Nephron progenitor cell (in vitro differentiated cells): ENCODE data around the gene CISD3.

ENCODE experiments used
- DNase-seq: peaks from one replicate; pipeline ENCODE4 v3.0.0; 2021
- H3K27ac Mint-ChIP-seq: 2 replicates; pipeline ENCODE4 v1.8.0; 2021; ENCODE audit warnings: mild to moderate bottlenecking, moderate library complexity, mixed read lengths
- H3K27me3 Mint-ChIP-seq: 2 replicates; pipeline ENCODE4 v1.8.0; 2021; ENCODE audit warnings: mild to moderate bottlenecking, low read depth, mixed read lengths; ENCODE audit not compliant: poor library complexity
- H3K36me3 Mint-ChIP-seq: 2 replicates; pipeline ENCODE4 v1.8.0; 2021; ENCODE audit warnings: low read depth, mixed read lengths
- H3K4me1 Mint-ChIP-seq: 2 replicates; pipeline ENCODE4 v1.8.0; 2021; ENCODE audit warnings: mixed read lengths
- H3K4me3 Mint-ChIP-seq: 2 replicates; pipeline ENCODE4 v1.8.0; 2021; ENCODE audit warnings: mild to moderate bottlenecking, moderate library complexity, mixed read lengths
- H3K9me3 Mint-ChIP-seq: 2 replicates; pipeline ENCODE4 v1.8.0; 2021; ENCODE audit warnings: mild to moderate bottlenecking, moderate library complexity, mixed read lengths
- CTCF ChIP-seq: fragments of 200-600 bp; sonication (generic); IDR thresholded peaks from 2 replicates; pipeline ENCODE4 v1.5.0; 2021; ENCODE audit warnings: antibody characterized with exemption

CISD3 gene

GRCh38 chr17:38706505-38707216, 23.5 kb upstream of the CISD3 start:
- Mint-ChIP-seq H3K27me3 (peaks cover 29% of the 10 kb centered on the region), H3K36me3 (peaks cover 15% of the 10 kb centered on the region), H3K4me3 (peak overlapping the region; percentile 93), H3K4me1 (peaks cover 78% of the 10 kb centered on the region), H3K27ac (peak overlapping the region; percentile 17), H3K9me3 (no peaks in the 10 kb centered on the region)
- DNase-seq = peak; percentile 19
- TF ChIP-seq CTCF = no peak

- Mint-ChIP-seq H3K9me3 (no peaks in the 10 kb centered on the region), H3K4me3 (peak overlapping the region; percentile 93), H3K36me3 (peaks cover 15% of the 10 kb centered on the region), H3K4me1 (peaks cover 83% of the 10 kb centered on the region), H3K27ac (peak overlapping the region; percentile 75), H3K27me3 (peaks cover 18% of the 10 kb centered on the region)
- no peak for DNase-seq
- no peak for TF ChIP-seq CTCF
Observed at GRCh38 chr17:38707678-38708351, 22.3 kb upstream of the CISD3 start.

GRCh38 chr17:38709104-38709820, 20.9 kb upstream of the CISD3 start:
- TF ChIP-seq CTCF = no peak
- no peak for DNase-seq
- Mint-ChIP-seq H3K27ac (peak overlapping the region; percentile 83), H3K4me1 (peaks cover 70% of the 10 kb centered on the region), H3K27me3 (peaks cover 3% of the 10 kb centered on the region), H3K9me3 (no peaks in the 10 kb centered on the region), H3K4me3 (peak overlapping the region; percentile 29), H3K36me3 (peaks cover 19% of the 10 kb centered on the region)

DNA sequence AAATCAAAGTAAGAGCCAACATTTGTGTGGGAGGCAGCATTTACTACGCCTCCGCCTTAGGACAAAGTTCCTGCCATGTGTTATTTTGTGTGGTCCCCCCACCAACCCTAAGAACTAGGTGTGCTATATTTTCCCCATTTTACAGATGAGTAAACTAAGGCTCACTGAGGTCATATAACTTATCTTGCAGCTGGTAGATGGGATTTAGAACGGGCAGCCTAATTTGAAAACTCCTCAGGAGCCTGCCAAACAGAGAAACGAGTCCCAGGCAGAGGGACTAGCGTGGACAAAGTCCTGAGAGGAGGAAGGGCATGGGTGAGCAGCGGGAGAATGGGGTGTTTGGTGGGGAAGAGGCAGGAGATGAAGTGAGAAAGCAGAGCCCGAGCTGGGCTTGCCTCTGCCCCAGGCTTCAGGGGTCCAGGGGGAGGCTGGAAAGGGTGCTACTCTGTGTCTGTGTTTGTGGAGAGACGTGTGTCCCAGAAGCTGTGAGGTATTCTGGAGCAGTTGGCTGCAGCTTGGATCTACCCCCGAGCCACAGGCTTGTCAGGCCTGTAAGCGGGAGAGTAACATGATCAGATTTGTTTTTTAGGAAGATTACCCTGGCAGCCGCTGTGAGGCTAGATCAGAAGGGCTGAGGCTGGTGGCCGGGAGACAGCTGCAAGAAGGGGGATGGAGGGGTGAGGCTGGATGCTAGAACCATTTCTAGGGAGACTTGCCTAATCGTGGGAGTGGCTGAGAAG, 20.1 kb upstream of the CISD3 start:
- no peak for TF ChIP-seq CTCF
- no peaks in the 10 kb centered on the region for H3K27me3 Mint-ChIP-seq
- peaks cover 66% of the 10 kb centered on the region for H3K4me1 Mint-ChIP-seq
- DNase-seq = no peak
- peak overlapping the region; percentile 20 for H3K27ac Mint-ChIP-seq
- no peaks in the 10 kb centered on the region for H3K9me3 Mint-ChIP-seq
- peaks cover 24% of the 10 kb centered on the region for H3K36me3 Mint-ChIP-seq
- peak overlapping the region; percentile 33 for H3K4me3 Mint-ChIP-seq

GRCh38 chr17:38710604-38710962, 19.6 kb upstream of the CISD3 start:
- no peak for DNase-seq
- H3K27ac Mint-ChIP-seq = peak overlapping the region; percentile 40
- H3K4me1 Mint-ChIP-seq = peaks cover 66% of the 10 kb centered on the region
- H3K27me3 Mint-ChIP-seq = no peaks in the 10 kb centered on the region
- no peak for TF ChIP-seq CTCF
- peak overlapping the region; percentile 37 for H3K4me3 Mint-ChIP-seq
- H3K36me3 Mint-ChIP-seq = peaks cover 27% of the 10 kb centered on the region
- no peaks in the 10 kb centered on the region for H3K9me3 Mint-ChIP-seq
